ENCODE data around the gene B3GNT9.

Gene B3GNT9

DNA sequence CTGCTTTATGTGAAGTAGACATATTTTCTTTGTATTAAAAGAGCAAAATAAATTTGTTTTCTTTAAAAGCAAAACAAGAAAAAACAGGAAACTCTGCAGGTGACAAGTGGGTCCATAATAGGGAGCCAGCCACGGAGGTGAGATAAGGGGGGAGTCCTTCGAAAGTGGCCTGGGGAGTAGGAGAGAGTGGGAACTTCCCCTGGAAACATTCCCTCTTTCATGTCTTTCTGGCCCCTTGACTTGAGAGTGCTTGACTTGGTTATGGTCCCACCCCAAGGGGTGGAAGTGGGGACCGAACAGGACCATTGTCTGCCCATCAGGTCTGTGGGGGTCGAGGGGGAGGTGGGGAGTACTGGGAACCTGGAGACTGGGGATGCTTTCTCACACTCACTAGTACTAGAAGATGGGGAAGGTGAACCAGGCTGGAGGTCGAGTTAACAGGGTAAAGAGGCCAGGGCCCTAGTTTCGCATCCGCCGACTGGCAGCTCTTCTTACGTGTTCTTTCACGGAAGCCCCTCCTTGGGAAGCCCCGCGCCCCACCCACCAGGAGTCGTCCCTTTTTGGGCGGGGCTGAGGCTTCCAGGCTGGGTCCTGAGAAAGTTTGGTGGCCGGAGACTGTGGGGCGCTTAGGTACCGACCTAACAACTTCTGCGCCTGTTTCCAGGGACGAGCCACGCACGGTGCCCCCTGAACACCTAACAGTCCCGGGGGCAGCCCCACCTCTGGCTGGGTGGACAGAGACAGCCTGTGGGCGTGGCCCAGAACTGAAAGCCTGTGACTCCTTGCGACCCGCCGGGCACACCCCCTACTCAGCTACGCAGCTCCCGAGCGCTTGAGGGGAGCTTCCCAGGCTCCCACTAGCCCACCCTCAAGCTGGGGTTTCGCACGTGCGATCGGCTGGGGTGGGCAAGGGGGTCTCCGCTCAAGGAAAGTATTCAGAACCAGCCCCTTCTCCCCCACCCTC is 8.1 kb upstream of the B3GNT9 start:
- H3K4me3 Mint-ChIP-seq = peak overlapping the region; percentile 79 to 87
- ATAC-seq (replicated peaks) (peak; percentile 51), DNase-seq (peak; percentile 67 to 74 (median 73))
- peaks cover 48% of the 10 kb centered on the region for H3K36me3 Mint-ChIP-seq (ENCODE audit: insufficient read depth)
- H3K9me3 Mint-ChIP-seq = no peaks in the 10 kb centered on the region
- H3K27me3 Mint-ChIP-seq = peaks cover 4 to 19% of the 10 kb centered on the region in 2 donors
- H3K4me1 Mint-ChIP-seq (ENCODE audit: low read depth in 2 of 2) = peaks cover 38 to 47% of the 10 kb centered on the region in 2 donors
- peak overlapping the region; percentile 97 to 98 for H3K27ac Mint-ChIP-seq

DNA sequence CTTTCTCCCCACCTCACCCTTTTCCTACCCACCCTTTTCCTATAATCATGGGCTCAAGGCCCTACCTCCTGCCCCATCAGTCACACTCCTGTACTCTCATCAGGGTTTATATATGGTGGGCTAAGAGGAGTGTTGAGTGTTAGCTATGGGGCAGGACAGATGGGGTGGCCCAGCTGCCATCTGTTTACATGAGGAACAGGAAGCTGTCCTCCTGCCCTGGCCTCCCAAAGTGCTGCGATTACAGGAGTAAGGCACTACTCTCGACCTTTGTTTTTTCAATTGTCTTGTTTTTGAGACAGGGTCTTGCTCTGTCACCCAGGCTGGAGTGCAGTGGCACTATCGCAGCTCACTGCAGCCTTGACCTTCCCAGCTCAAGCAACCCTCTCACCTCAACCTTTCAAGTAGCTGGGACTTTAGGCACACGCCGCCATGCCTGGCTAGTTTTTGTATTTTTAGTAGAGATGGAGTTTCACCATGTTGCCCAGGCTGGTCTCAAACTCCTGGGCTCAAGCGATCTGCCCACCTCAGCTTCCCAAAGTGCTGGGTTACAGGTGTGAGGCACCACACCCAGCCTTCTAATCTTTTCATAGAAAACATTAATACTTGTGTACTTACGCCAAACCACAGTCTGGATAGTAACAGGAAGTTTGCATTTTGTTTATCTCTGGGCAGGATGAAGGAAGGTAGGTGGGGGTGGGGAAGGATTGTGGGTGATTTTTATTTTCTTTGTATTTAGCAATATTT is 7.3 kb upstream of the B3GNT9 start:
- H3K27me3 Mint-ChIP-seq = peaks cover 4 to 19% of the 10 kb centered on the region in 2 donors
- peaks cover 53% of the 10 kb centered on the region for H3K36me3 Mint-ChIP-seq (ENCODE audit: insufficient read depth)
- DNase-seq (no peak), ATAC-seq (replicated peaks) (peak; percentile 8)
- H3K4me3 Mint-ChIP-seq = peak overlapping the region; percentile 79 to 87
- no peaks in the 10 kb centered on the region for H3K9me3 Mint-ChIP-seq
- H3K4me1 Mint-ChIP-seq (ENCODE audit: low read depth in 2 of 2) = peaks cover 45 to 52% of the 10 kb centered on the region in 2 donors
- peak overlapping the region; percentile 97 to 98 for H3K27ac Mint-ChIP-seq

DNA sequence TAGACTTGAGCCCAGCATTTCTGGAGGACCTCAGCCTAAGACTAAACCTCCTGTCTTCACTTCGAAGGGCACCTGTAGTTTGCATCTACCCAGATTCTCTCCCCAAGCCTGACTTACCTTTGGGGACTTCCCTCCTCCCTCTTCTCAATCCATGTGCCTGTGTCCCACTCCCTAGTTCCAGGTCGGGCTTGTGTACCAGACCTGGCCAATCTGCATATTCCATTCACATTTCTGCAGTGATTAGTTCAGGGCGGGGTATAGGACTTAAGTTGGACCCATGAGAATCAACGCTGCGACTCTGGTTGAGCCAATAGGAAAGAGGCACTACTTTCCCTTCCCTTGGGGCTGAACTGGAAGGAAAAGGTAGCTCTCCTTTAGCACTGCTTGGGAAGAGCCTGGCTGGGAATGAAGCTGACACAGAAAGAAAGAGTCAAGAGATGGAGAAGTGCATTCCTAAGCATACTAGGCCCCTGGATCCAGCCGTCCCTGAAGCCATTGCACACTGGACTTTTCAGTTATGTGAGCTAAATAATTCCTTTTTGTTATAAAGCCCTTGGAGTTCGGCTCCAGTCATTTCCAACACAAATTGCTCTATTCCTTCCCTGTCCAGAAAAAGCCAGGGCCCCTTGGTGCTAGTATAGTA is 6.4 kb upstream of the B3GNT9 start:
- H3K36me3 Mint-ChIP-seq (ENCODE audit: insufficient read depth) = peaks cover 53% of the 10 kb centered on the region
- H3K4me3 Mint-ChIP-seq = peak overlapping the region; percentile 79 to 87
- no peaks in the 10 kb centered on the region for H3K9me3 Mint-ChIP-seq
- H3K27me3 Mint-ChIP-seq = peaks cover 4 to 16% of the 10 kb centered on the region in 2 donors
- peak overlapping the region; percentile 97 to 98 for H3K27ac Mint-ChIP-seq
- H3K4me1 Mint-ChIP-seq (ENCODE audit: low read depth in 2 of 2) = peaks cover 50 to 55% of the 10 kb centered on the region in 2 donors
- ATAC-seq (replicated peaks) (no peak), DNase-seq (no peak)

DNA sequence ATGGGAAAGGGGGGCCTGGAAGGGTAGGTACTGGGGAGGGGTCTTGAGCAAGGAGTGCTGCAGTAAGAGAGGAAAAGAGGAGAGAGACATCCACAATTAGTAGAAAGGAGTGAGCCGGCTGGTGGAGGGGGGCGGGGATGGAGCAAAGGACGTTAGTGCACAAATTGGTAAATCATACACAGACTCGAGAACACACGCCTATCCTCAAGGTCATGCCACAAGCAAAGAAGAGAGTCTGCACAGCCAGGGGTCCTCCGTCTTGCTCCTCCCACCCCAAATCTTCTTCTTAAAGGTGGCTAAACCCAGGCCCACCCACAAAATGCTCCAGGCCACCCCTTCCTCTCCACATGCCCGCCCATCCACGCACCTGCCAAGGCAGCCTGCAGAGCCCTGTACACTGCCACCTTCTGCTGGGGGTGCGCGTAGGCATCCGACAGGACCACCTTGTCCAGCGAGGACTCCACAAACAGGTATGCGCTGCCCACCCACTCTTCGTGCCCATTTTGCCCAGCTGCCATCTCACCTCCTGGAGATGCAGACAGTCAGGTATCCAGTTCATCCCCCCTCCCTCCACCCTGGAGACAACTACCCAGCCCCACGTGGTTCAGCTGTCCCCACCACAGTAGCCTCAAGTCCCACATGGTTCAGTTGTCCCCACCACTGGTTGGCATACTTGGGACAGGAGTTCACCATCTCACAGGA is 5.5 kb upstream of the B3GNT9 start:
- peak overlapping the region; percentile 57 to 77 for H3K4me3 Mint-ChIP-seq

DNA sequence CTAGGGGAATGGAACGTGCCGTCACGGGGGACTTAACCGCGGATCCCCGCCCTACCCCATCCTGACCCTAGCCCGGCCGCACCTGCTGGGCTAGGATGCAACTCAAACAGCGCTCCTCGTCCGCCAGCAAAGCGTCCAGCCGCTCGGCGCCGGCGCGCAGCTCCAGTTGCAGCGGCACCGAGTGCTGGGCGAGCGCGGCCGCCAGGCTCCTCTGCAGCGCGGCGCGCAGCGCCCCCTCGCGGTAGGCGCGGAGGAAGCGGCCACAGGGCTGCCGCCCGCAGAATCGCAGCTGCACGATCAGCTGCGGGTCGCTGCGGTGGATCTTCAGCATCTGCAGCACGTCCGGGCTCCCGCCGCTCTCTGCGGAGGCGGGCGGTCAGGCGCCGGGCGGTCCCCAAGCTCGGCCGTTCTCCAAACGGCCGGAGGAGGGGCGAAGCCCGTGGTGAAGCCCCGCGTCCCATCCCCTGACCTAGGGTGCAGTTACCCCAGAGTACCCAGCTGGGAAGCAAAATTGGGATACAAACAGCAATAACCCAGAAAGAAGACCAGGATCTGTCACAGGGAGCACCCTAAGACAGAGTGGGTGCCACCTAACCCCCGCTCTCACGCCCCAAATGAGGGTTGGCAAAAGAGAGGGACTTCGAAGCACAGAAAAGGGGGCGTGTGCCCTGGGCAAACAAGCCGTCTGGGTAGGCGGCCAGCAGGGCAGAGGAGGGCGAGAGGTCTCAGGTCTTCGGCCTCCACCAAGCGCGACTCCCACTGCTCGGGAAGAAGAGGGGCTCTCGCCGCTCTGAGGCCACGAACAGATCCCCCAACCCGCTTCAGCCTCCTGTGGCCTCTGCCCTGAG is 4.7 kb upstream of the B3GNT9 start:
- no peaks in the 10 kb centered on the region for H3K27me3 Mint-ChIP-seq
- H3K4me3 Mint-ChIP-seq = peak overlapping the region; percentile 76 to 77
- peaks cover 40% of the 10 kb centered on the region for H3K36me3 Mint-ChIP-seq (ENCODE audit: insufficient read depth)
- ATAC-seq (replicated peaks) (peak; percentile 39), DNase-seq (peak; percentile 69 to 80 (median 73))
- H3K4me1 Mint-ChIP-seq (ENCODE audit: low read depth in 2 of 2) = peaks cover 55 to 57% of the 10 kb centered on the region in 2 donors
- H3K27ac Mint-ChIP-seq = peak overlapping the region; percentile 16 to 60
- H3K9me3 Mint-ChIP-seq = no peaks in the 10 kb centered on the region

More for the DNA sequence above, 5.5 kb upstream of the B3GNT9 start:
- peak overlapping the region in 1 of 2 donors; percentile 98 for H3K27ac Mint-ChIP-seq
- H3K9me3 Mint-ChIP-seq = no peaks in the 10 kb centered on the region
- ATAC-seq (replicated peaks) = no peak
- H3K27me3 Mint-ChIP-seq = peaks cover 4 to 7% of the 10 kb centered on the region in 2 donors
- peaks cover 54 to 59% of the 10 kb centered on the region in 2 donors for H3K4me1 Mint-ChIP-seq (ENCODE audit: low read depth in 2 of 2)
- H3K36me3 Mint-ChIP-seq (ENCODE audit: insufficient read depth) = peaks cover 47% of the 10 kb centered on the region
- no peak for DNase-seq

DNA sequence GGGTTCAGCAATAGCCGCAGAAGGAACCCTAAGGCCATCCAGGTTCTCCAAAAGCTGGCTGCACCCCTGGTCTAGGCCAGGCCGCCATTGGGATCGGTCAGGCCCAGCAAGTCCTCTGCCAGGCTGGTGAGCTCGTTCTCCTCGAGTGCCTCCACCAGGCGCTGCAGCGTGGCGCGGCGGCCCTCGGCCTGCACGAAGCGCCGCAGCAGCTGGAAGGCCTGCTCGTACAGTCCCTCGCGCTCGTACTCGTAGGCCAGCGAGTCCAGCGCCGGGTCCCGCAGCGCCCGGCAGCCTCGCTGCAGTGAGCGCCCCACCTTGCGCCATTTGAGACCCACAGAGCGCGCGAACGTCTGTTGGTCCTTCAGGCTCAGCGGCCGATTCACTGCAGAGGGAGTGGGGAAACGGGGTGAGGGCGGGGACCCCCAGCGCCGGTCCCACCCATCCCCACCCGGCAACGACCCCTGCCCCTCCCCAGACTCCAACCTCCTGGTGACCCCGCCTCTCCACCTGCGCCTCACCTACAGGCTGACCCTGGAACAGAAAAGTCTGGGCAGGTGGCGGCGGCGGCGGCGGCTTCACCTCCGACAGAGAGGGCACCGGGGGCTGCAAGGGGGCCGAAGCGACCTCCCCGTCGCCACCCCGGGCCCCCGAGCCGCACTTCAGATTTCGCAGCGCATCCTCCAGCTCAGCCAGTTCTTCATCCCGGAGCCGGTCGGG is 3.9 kb upstream of the B3GNT9 start:
- Mint-ChIP-seq H3K9me3 (no peaks in the 10 kb centered on the region), H3K36me3 (ENCODE audit: insufficient read depth) (peaks cover 37% of the 10 kb centered on the region), H3K4me3 (peak overlapping the region; percentile 76 to 77), H3K27me3 (no peaks in the 10 kb centered on the region), H3K4me1 (ENCODE audit: low read depth in 2 of 2) (peaks cover 55% of the 10 kb centered on the region in 2 donors), H3K27ac (no peak overlapping the region)
- no peak for DNase-seq
- no peak for ATAC-seq (replicated peaks)

DNA sequence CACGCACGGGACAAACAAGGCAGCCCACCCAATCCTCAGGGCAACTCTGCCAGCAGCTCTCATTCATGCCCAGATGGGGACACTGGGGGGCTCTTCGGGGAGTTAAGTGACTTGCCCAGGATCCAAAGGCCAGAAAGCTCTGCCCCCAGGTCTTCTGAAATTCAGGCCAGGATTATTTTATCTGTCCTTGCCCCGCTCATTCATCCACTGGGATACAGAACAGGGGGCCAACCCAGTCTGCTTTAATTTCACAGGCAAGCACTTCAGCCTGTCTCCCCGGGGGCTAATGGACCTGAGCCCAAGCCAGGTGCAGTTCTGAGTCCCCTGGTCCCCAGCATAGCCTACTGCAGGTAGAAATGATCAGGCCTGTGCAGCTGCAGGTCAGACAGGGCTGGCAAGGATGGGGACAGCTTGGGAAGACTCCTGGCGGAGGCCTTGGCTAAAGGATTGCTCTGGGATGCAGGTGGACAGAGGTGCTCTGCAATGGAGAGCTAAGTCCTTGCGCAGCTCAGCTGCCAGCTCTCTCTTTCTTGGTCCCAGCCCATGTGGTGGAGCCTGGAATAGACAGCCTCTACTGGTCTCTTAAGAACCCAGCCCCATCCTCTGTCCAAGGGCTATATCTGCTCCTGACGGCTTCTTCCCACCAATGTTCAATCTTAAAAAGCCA is 766 bp upstream of the B3GNT9 start:
- no peaks in the 10 kb centered on the region for H3K27me3 Mint-ChIP-seq
- peaks cover 32 to 34% of the 10 kb centered on the region in 2 donors for H3K4me1 Mint-ChIP-seq (ENCODE audit: low read depth in 2 of 2)
- H3K36me3 Mint-ChIP-seq (ENCODE audit: insufficient read depth) = peaks cover 20% of the 10 kb centered on the region
- H3K4me3 Mint-ChIP-seq = peak overlapping the region; percentile 81 to 82
- ATAC-seq (replicated peaks) (no peak), DNase-seq (no peak)
- no peaks in the 10 kb centered on the region for H3K9me3 Mint-ChIP-seq
- peak overlapping the region in 1 of 2 donors; percentile 57 for H3K27ac Mint-ChIP-seq

DNA sequence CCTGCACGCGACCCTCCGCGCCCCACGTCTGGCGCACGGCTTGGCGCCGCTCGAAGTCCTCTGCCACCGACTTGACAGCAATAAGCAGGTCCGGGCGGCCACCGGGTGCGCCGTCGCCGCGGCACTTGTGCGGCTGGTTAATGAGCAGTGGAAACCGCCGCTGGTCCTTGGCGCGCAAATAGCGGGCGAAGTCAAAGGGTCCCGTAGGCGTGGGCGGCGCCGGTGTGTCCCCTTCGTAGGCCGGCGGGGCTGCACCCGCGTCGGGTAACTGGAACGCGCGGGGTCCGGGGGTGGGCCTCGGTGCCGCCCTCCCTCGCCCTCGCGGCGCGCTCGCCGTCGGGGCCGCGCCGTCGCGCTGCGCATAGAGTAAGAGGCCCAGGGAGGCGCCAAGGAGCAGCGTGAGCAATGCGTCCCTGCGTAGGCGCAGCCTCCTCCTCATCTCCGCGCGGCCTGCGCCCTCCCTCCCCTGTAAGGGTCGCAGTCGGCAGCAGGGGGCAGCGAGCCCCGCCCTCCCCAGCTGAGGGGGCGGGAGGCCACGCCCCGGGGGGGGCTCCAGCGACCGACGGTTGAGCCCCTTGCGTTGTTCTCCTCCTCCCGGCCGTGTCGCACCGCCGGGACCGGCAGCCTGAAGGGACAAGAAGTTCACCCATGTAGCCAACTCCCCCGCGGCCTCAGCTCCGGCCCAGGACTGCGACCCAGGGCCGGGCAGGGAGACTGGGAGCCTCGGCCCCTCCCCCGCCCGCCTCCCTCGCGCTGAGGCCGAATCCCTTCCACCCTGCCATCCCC is 558 bp downstream of the B3GNT9 start:
- Mint-ChIP-seq H3K27me3 (no peaks in the 10 kb centered on the region), H3K27ac (no peak overlapping the region), H3K9me3 (no peaks in the 10 kb centered on the region), H3K4me3 (peak overlapping the region; percentile 81 to 82), H3K36me3 (ENCODE audit: insufficient read depth) (peaks cover 17% of the 10 kb centered on the region), H3K4me1 (ENCODE audit: low read depth in 2 of 2) (peaks cover 23 to 24% of the 10 kb centered on the region in 2 donors)
- ATAC-seq (replicated peaks) (peak; percentile 72), DNase-seq (peak in 1 of 3 experiments; percentile 24)

DNA sequence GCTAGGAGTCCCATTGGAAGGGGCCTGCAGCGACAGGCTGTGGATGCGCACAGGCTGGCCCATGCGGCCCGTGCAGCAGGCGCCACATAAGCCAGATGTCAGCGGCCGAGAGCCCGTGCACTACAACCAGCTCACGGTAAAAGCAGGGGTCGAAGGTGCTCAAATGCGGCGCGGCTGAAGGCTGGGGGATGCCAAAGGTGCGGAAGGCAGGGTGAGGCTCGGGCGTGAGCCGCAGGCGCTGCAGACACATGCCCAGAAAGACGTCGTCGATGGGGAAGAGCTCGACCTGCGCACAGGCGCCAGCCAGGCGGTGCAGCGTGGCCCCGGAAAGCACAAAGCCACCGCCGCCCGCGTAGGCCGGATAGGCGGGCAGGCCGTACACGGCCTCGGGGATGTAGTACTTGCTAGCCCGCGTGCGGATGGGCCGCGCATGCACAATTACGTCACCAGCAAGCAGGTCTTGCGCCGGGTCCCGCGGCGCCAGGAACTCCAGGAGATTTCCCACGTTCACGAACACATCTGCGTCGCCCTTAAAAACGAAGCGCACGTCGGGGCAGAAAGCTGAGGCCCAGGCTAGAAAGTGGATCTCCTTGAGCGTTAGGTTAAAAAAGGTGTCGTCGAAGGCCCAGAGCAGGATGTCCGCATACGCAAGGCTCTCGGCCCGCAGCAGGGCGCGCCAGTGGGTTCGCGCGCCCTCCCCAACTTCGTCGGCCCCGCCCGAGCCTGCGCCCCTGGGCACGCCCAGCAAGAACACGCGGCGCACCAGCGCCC is 1.3 kb downstream of the B3GNT9 start:
- Mint-ChIP-seq H3K4me3 (peak overlapping the region; percentile 56 to 68), H3K27me3 (no peaks in the 10 kb centered on the region), H3K4me1 (ENCODE audit: low read depth in 2 of 2) (peaks cover 22 to 23% of the 10 kb centered on the region in 2 donors), H3K27ac (no peak overlapping the region), H3K36me3 (ENCODE audit: insufficient read depth) (peaks cover 21% of the 10 kb centered on the region), H3K9me3 (no peaks in the 10 kb centered on the region)
- no peak for DNase-seq
- peak; percentile 43 for ATAC-seq (replicated peaks)

DNA sequence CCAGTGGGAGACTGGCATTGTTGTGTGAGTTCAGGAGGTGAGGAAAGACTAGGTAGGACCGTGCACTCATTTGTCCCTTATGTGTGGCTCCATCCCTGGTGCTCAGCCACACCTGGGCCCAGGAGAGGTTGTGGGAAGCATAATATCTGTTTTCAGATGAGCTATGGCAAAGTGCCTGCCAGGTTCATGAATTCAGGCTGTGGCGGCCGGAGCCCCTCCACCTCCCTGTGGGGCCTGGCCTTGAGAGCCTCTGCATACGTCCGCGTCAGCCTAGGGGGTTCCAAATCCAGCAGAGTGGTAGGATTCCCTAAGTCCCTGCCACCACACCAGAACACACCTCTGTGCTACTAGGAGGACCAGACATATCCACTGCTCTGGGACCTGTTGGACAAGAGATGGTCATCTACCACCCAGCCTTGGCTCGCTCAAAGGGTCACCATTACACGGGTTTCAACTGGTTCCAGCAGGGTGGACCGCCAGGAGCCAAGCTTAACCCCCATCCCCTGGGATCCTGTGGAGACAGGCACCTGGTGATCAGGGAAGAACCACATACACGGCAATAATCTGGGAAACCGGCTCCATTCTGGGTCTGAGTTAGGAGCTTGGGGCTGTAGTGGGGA is 2.0 kb downstream of the B3GNT9 start:
- Mint-ChIP-seq H3K36me3 (ENCODE audit: insufficient read depth) (peaks cover 19% of the 10 kb centered on the region), H3K4me1 (ENCODE audit: low read depth in 2 of 2) (peaks cover 19 to 20% of the 10 kb centered on the region in 2 donors), H3K27ac (peak overlapping the region in 1 of 2 donors; percentile 65), H3K9me3 (no peaks in the 10 kb centered on the region), H3K4me3 (peak overlapping the region; percentile 56 to 68), H3K27me3 (no peaks in the 10 kb centered on the region)
- no peak for ATAC-seq (replicated peaks)
- DNase-seq = no peak
